GM23338 (cell line): Measurements from ENCODE around the gene ADGRB2. TPM values are rescaled to one million over a fixed set of nuclear protein-coding genes. Genes with fewer than 3 reads are reported as not detected.

ENCODE experiments used
- ATAC-seq: fragments of 200-7000 bp; cut with Tn5 transposase; 3 replicates; pipeline ENCODE4 v1.9.1; 2020
- DNase-seq: peaks from one replicate; pipeline ENCODE4 v3.0.0-alpha.2; 2015; ENCODE audit warnings: low spot score
- H2AFZ ChIP-seq: fragments of 200-600 bp; sonication (generic); 2 replicates; pipeline ENCODE4 v1.8.0; 2016; ENCODE audit warnings: antibody characterized with exemption, mild to moderate bottlenecking, moderate library complexity
- H3F3A ChIP-seq: fragments of 200-600 bp; sonication (generic); replicated peaks from 2 replicates; pipeline ENCODE4 v1.8.0; 2017; ENCODE audit warnings: antibody characterized with exemption, mixed run types, low read depth
- H3K27ac ChIP-seq: fragments of 200-600 bp; sonication (generic); 2 replicates; pipeline ENCODE4 v1.6.1; 2016; ENCODE audit warnings: low read depth
- H3K27me3 ChIP-seq: fragments of 200-600 bp; sonication (generic); 2 replicates; pipeline ENCODE4 v1.8.0; 2016; ENCODE audit warnings: mild to moderate bottlenecking, mixed run types, moderate library complexity; ENCODE audit not compliant: insufficient read depth
- H3K36me3 ChIP-seq: fragments of 200-600 bp; sonication (generic); 2 replicates; pipeline ENCODE4 v1.8.0; 2016; ENCODE audit warnings: mild to moderate bottlenecking; ENCODE audit not compliant: insufficient read depth
- H3K4me1 ChIP-seq: fragments of 200-600 bp; sonication (generic); 2 replicates; pipeline ENCODE4 v1.8.0; 2016; ENCODE audit warnings: mild to moderate bottlenecking, moderate library complexity; ENCODE audit not compliant: insufficient read depth
- H3K4me2 ChIP-seq: fragments of 200-600 bp; sonication (generic); 2 replicates; pipeline ENCODE4 v1.7.1; 2017; ENCODE audit warnings: mixed run types
- H3K4me3 ChIP-seq: fragments of 200-600 bp; sonication (generic); 2 replicates; pipeline ENCODE4 v1.6.1; 2016; ENCODE audit warnings: mixed run types
- H3K79me2 ChIP-seq: fragments of 200-600 bp; sonication (generic); replicated peaks from 2 replicates; pipeline ENCODE4 v1.8.0; 2017; ENCODE audit warnings: mild to moderate bottlenecking; ENCODE audit not compliant: insufficient read depth
- H3K9me2 ChIP-seq: fragments of 200-600 bp; sonication (generic); 2 replicates; pipeline ENCODE4 v1.8.0; 2017; ENCODE audit not compliant: insufficient read depth
- H4K20me1 ChIP-seq: fragments of 200-600 bp; sonication (generic); replicated peaks from 2 replicates; pipeline ENCODE4 v1.8.0; 2017; ENCODE audit warnings: mild to moderate bottlenecking; ENCODE audit not compliant: insufficient read depth
- H3K27ac Mint-ChIP-seq: 2 replicates; pipeline ENCODE4 v1.8.0; 2020; ENCODE audit warnings: inconsistent platforms, mild to moderate bottlenecking, moderate library complexity, mixed read lengths
- H3K27me3 Mint-ChIP-seq: 3 replicates; pipeline ENCODE4 v1.8.0; 2022; ENCODE audit warnings: low read depth, mild to moderate bottlenecking, moderate library complexity, mixed read lengths, inconsistent platforms; ENCODE audit not compliant: insufficient read depth, poor library complexity
- H3K36me3 Mint-ChIP-seq: 3 replicates; pipeline ENCODE4 v1.8.0; 2021; ENCODE audit warnings: low read depth, mild to moderate bottlenecking, inconsistent platforms, moderate library complexity, mixed read lengths
- H3K4me1 Mint-ChIP-seq: 3 replicates; pipeline ENCODE4 v1.8.0; 2020; ENCODE audit warnings: mild to moderate bottlenecking, inconsistent platforms, mixed read lengths
- H3K4me3 Mint-ChIP-seq: 3 replicates; pipeline ENCODE4 v1.8.0; 2021; ENCODE audit warnings: moderate library complexity, mild to moderate bottlenecking, inconsistent platforms, mixed read lengths
- H3K9me3 Mint-ChIP-seq: 3 replicates; pipeline ENCODE4 v1.8.0; 2020; ENCODE audit warnings: moderate library complexity, mild to moderate bottlenecking, inconsistent platforms, mixed read lengths
- CTCF ChIP-seq, 2 experiments: fragments of 200-600 bp in 1 of 2; sonication (generic) in 1 of 2; conservative IDR thresholded peaks; 2 replicates each; pipeline versions ENCODE4 v1.5.1 to v1.6.1; 2016 to 2017; ENCODE audit warnings: antibody characterized with exemption in 2 of 2, low read depth in 2 of 2, mild to moderate bottlenecking in 2 of 2, moderate library complexity in 1 of 2
- ETS1 ChIP-seq: IDR thresholded peaks from 2 replicates; pipeline ENCODE4 v1.6.1; 2016; ENCODE audit warnings: antibody characterized with exemption
- EZH2 ChIP-seq: fragments of 200-600 bp; sonication (generic); IDR thresholded peaks from one replicate; pipeline ENCODE4 v1.8.0; 2017; ENCODE audit warnings: antibody characterized with exemption, mild to moderate bottlenecking, low read depth; ENCODE audit not compliant: unreplicated experiment
- EZH2phosphoT487 ChIP-seq: fragments of 200-600 bp; sonication (generic); IDR thresholded peaks from one replicate; pipeline ENCODE4 v1.8.1; 2018; ENCODE audit warnings: antibody characterized with exemption; ENCODE audit not compliant: unreplicated experiment
- JUNB ChIP-seq: IDR thresholded peaks from one replicate; pipeline ENCODE4 v1.6.1; 2016; ENCODE audit warnings: antibody characterized with exemption; ENCODE audit not compliant: unreplicated experiment
- ZNF114 ChIP-seq: fragments of 250-450 bp; sonication (Bioruptor Pico); IDR thresholded peaks from 2 replicates; pipeline ENCODE4 v1.5.0; 2020; ENCODE audit warnings: mild to moderate bottlenecking, moderate library complexity
- ZNF331 ChIP-seq: fragments of 250-450 bp; sonication (Bioruptor Pico); IDR thresholded peaks from 2 replicates; pipeline ENCODE4 v1.5.0; 2020; ENCODE audit warnings: low read depth, mild to moderate bottlenecking, moderate library complexity
- polyA plus RNA-seq: library from polyadenylated mRNA; unstranded; fragments of >200 nt; fragmentation: Nextera tagmentation; extraction: Ambion mirVana; gene quantifications from 2 replicates; pipeline ENCODE4 v1.2.1, GENCODE V29; 2016
- total RNA-seq: library from RNA; depleted of rRNA; stranded (reverse); fragments of >200 nt; shearing (Covaris generic); gene quantifications from 2 replicates; pipeline ENCODE4 v1.2.3, GENCODE V29; 2014
- TF ChIP-seq, protein P1 (sequence below): IDR thresholded peaks from one replicate; pipeline ENCODE4 v1.6.1; 2018; ENCODE audit warnings: antibody characterized with exemption; ENCODE audit not compliant: unreplicated experiment

ADGRB2 gene
- total and polyA plus RNA-seq, 2 experiments from 2014 or later, result 8.0 to 27.8 TPM

GRCh38 chr1:31781138-31781755, 17.1 kb upstream of the ADGRB2 start:
- no peaks in the 10 kb centered on the region for H3K9me3 Mint-ChIP-seq
- no peak for TF ChIP-seq EZH2phosphoT487
- no peak for TF ChIP-seq EZH2
- Histone ChIP-seq H3K4me2 (no peak overlapping the region; the same call in 1 of the 2 replicates), H4K20me1 (no peaks in the 10 kb centered on the region), H3F3A (0 out of 2 replicates have a peak, but pooled peaks cover 6% of the 10 kb centered on the region), H3K4me1 (peaks cover 29% of the 10 kb centered on the region), H3K79me2 (no peaks in the 10 kb centered on the region), H3K4me3 (no peak overlapping the region), H3K36me3 (no peaks in the 10 kb centered on the region), H3K9me2 (no peaks in the 10 kb centered on the region), H3K27me3 (0 out of 2 replicates have a peak, but pooled peaks cover 6% of the 10 kb centered on the region), H3K27ac (no peak overlapping the region), H2AFZ (no peak overlapping the region)
- DNase-seq (no peak), ATAC-seq (no peak)
- no peaks in the 10 kb centered on the region for H3K36me3 Mint-ChIP-seq
- peak overlapping the region; percentile 54; the same call in 1 of the 2 replicates for H3K27ac Mint-ChIP-seq
- H3K27me3 Mint-ChIP-seq, result peaks cover 17% of the 10 kb centered on the region
- peaks cover 37% of the 10 kb centered on the region for H3K4me1 Mint-ChIP-seq
- no peak overlapping the region for H3K4me3 Mint-ChIP-seq

DNA sequence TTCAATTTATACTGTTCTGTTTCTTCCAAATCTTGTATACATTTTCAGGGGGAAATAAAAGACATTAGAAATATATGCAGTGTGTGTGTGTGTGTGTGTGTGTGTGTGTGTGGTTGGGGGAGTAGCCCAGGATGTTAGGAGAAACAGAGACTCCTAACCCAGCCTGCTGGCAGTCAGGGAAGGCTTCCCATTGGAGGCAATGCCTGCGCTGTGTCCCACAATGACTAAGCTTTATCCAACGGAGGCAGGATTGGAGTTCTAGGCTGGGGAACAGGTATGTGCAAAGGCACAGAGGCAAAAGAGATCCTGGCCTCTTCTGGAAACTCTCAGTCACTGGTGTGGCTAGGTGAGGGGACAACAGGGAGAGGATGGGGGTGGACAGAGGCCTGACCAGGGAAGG, 16.5 kb upstream of the ADGRB2 start:
- no peak for DNase-seq
- no peak overlapping the region for H3K4me3 ChIP-seq
- H3K9me2 ChIP-seq, result no peaks in the 10 kb centered on the region
- H2AFZ ChIP-seq, result no peak overlapping the region
- Mint-ChIP-seq H3K27ac (peak overlapping the region; percentile 78; the same call in 1 of the 2 replicates), H3K4me1 (peaks cover 39% of the 10 kb centered on the region), H3K4me3 (no peak overlapping the region; the same call in 2 of the 3 replicates), H3K27me3 (peaks cover 19% of the 10 kb centered on the region), H3K36me3 (no peaks in the 10 kb centered on the region), H3K9me3 (no peaks in the 10 kb centered on the region)
- ATAC-seq, result no peak
- H4K20me1 ChIP-seq, result no peaks in the 10 kb centered on the region
- H3K4me2 ChIP-seq, result no peak overlapping the region
- peaks cover 29% of the 10 kb centered on the region for H3K4me1 ChIP-seq
- H3K27ac ChIP-seq, result no peak overlapping the region
- H3F3A ChIP-seq, result 0 out of 2 replicates have a peak, but pooled peaks cover 6% of the 10 kb centered on the region
- 0 out of 2 replicates have a peak, but pooled peaks cover 6% of the 10 kb centered on the region for H3K27me3 ChIP-seq
- H3K79me2 ChIP-seq, result no peaks in the 10 kb centered on the region
- H3K36me3 ChIP-seq, result no peaks in the 10 kb centered on the region
- TF ChIP-seq ZNF331 (no peak), JUNB (no peak), EZH2 (no peak), ETS1 (no peak), CTCF (conservative IDR thresholded peaks at IDR 0.05; ENCODE audit: low read depth in 2 of 2) (no peak), ZNF114 (CRISPR knock-in tag) (no peak)
- TF ChIP-seq, protein P1, sequence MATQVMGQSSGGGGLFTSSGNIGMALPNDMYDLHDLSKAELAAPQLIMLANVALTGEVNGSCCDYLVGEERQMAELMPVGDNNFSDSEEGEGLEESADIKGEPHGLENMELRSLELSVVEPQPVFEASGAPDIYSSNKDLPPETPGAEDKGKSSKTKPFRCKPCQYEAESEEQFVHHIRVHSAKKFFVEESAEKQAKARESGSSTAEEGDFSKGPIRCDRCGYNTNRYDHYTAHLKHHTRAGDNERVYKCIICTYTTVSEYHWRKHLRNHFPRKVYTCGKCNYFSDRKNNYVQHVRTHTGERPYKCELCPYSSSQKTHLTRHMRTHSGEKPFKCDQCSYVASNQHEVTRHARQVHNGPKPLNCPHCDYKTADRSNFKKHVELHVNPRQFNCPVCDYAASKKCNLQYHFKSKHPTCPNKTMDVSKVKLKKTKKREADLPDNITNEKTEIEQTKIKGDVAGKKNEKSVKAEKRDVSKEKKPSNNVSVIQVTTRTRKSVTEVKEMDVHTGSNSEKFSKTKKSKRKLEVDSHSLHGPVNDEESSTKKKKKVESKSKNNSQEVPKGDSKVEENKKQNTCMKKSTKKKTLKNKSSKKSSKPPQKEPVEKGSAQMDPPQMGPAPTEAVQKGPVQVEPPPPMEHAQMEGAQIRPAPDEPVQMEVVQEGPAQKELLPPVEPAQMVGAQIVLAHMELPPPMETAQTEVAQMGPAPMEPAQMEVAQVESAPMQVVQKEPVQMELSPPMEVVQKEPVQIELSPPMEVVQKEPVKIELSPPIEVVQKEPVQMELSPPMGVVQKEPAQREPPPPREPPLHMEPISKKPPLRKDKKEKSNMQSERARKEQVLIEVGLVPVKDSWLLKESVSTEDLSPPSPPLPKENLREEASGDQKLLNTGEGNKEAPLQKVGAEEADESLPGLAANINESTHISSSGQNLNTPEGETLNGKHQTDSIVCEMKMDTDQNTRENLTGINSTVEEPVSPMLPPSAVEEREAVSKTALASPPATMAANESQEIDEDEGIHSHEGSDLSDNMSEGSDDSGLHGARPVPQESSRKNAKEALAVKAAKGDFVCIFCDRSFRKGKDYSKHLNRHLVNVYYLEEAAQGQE, result no peak
